Breast epithelium (tissue), 4 donors: ENCODE data around the gene RYR1. TPM values are rescaled to one million over a fixed set of nuclear protein-coding genes. Genes with fewer than 3 reads are reported as not detected.

Experiments used
- DNase-seq, 2 donors: peaks; one replicate each; pipeline ENCODE4 v3.0.0-alpha.2; 2019; ENCODE audit warnings: low spot score in 2 of 2
- H3K27ac ChIP-seq, 2 donors: fragments of 200-600 bp; sonication (generic) in 1 of 2; one replicate each; pipeline ENCODE4 v1.5.1; 2016 to 2019; ENCODE audit warnings: mild to moderate bottlenecking in 1 of 2
- H3K27me3 ChIP-seq, 2 donors: fragments of 200-600 bp; sonication (generic) in 1 of 2; one replicate each; pipeline versions ENCODE4 v1.5.1 to v1.6.0; 2017 to 2019; ENCODE audit warnings: control low read depth in 1 of 2, mild to moderate bottlenecking in 1 of 2
- H3K36me3 ChIP-seq: fragments of 200-600 bp; one replicate; pipeline ENCODE4 v1.5.1; 2019
- H3K4me1 ChIP-seq, 2 donors: fragments of 200-600 bp; sonication (generic); one replicate each; pipeline ENCODE4 v1.5.1; 2016 to 2019; ENCODE audit warnings: control low read depth in 1 of 2
- H3K4me3 ChIP-seq, 3 donors: fragments of 200-600 bp; sonication (generic); 1 replicate in 2 of 3; 2 replicates in 1 of 3; pipeline ENCODE4 v1.5.1; 2016 to 2019; ENCODE audit warnings: mild to moderate bottlenecking in 3 of 3, moderate library complexity in 2 of 3
- H3K9me3 ChIP-seq, 2 donors: fragments of 200-600 bp; sonication (generic) in 1 of 2; one replicate each; pipeline ENCODE4 v1.5.1; 2016 to 2019; ENCODE audit warnings: control low read depth in 1 of 2
- POLR2A ChIP-seq: fragments of 450-650 bp; IDR thresholded peaks from one replicate; pipeline ENCODE4 v1.6.1; 2016; ENCODE audit warnings: antibody characterized with exemption, mild to moderate bottlenecking, moderate library complexity
- POLR2AphosphoS5 ChIP-seq, 3 donors: sonication (generic); formaldehyde crosslinking; IDR thresholded peaks; one replicate each; pipeline ENCODE4 v1.6.1; 2017; ENCODE audit warnings: antibody characterized with exemption in 3 of 3
- intact Hi-C: fragments of 100-400 bp; cut with DNase I; formaldehyde crosslinking; loops from one replicate; pipeline ENCODE4 v1.15.1; 2023; ENCODE audit warnings: low total_unique reads
- total RNA-seq, 3 donors: library from RNA; depleted of rRNA; stranded (reverse); fragments of >200 nt; gene quantifications; one replicate each; pipeline ENCODE4 v1.1.0, GENCODE V29; 2016
- TF ChIP-seq, protein P1 (sequence below), 3 donors: fragments of 450-650 bp; IDR thresholded peaks; one replicate each; pipeline ENCODE4 v1.5.1; 2016 to 2017; ENCODE audit warnings: antibody characterized with exemption in 3 of 3, mild to moderate bottlenecking in 3 of 3, moderate library complexity in 3 of 3

The RYR1 gene
- total RNA-seq, 3 donors from 2014 or later: 1.3 to 6.7 (median 3.5) TPM

GRCh38 chr19:38434549-38435051 is 1.1 kb downstream of the RYR1 start:
- intact Hi-C loops: no loop called here
- Histone ChIP-seq H3K9me3 (no peaks in the 10 kb centered on the region), H3K27me3 (peaks cover 0 to 27% of the 10 kb centered on the region in 2 donors), H3K4me1 (no peaks in the 10 kb centered on the region), H3K4me3 (peak overlapping the region in 1 of 3 donors; percentile 18), H3K36me3 (no peaks in the 10 kb centered on the region), H3K27ac (no peak overlapping the region)
- DNase-seq: no peak
- no peak for TF ChIP-seq POLR2A
- TF ChIP-seq POLR2AphosphoS5 (IDR thresholded peaks at IDR 0.05): no peak
- TF ChIP-seq, protein P1, sequence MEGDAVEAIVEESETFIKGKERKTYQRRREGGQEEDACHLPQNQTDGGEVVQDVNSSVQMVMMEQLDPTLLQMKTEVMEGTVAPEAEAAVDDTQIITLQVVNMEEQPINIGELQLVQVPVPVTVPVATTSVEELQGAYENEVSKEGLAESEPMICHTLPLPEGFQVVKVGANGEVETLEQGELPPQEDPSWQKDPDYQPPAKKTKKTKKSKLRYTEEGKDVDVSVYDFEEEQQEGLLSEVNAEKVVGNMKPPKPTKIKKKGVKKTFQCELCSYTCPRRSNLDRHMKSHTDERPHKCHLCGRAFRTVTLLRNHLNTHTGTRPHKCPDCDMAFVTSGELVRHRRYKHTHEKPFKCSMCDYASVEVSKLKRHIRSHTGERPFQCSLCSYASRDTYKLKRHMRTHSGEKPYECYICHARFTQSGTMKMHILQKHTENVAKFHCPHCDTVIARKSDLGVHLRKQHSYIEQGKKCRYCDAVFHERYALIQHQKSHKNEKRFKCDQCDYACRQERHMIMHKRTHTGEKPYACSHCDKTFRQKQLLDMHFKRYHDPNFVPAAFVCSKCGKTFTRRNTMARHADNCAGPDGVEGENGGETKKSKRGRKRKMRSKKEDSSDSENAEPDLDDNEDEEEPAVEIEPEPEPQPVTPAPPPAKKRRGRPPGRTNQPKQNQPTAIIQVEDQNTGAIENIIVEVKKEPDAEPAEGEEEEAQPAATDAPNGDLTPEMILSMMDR (IDR thresholded peaks at IDR 0.05): no peak

DNA sequence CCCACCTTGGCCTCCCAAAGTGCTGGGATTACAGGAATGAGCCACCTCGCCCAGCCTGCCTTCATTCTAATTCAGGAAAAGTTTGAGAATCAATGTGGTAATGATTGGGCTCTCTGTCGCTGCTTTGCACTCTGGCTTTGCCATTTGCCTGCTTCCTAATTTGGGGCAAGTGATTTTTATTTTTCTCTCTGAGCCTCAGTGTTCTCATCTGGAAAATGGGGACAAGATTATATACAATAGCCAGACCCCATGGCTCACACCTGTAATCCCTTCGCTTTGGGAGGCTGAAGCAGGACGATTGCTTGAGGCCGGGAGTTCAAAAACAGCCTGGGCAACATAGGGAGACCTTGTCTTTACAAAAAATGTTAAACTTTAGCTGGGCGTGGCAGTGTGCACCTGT is 3.8 kb downstream of the RYR1 start:
- intact Hi-C loops: no loop called here
- Histone ChIP-seq H3K27ac (no peak overlapping the region), H3K4me1 (no peaks in the 10 kb centered on the region), H3K9me3 (no peaks in the 10 kb centered on the region), H3K4me3 (no peak overlapping the region), H3K36me3 (no peaks in the 10 kb centered on the region), H3K27me3 (peaks cover 0 to 27% of the 10 kb centered on the region in 2 donors)
- TF ChIP-seq POLR2A (no peak), POLR2AphosphoS5 (IDR thresholded peaks at IDR 0.05) (no peak)
- TF ChIP-seq, protein P1 (IDR thresholded peaks at IDR 0.05): no peak
- no peak for DNase-seq

GRCh38 chr19:38437917-38438316 is 4.4 kb downstream of the RYR1 start:
- intact Hi-C loops: no loop called here
- H3K27me3 ChIP-seq: peaks cover 0 to 30% of the 10 kb centered on the region in 2 donors
- H3K27ac ChIP-seq: no peak overlapping the region
- H3K36me3 ChIP-seq: no peaks in the 10 kb centered on the region
- TF ChIP-seq, protein P1 (IDR thresholded peaks at IDR 0.05): no peak
- TF ChIP-seq POLR2AphosphoS5 (IDR thresholded peaks at IDR 0.05) (no peak), POLR2A (no peak)
- no peaks in the 10 kb centered on the region for H3K4me1 ChIP-seq
- no peak overlapping the region for H3K4me3 ChIP-seq
- no peaks in the 10 kb centered on the region for H3K9me3 ChIP-seq
- no peak for DNase-seq

DNA sequence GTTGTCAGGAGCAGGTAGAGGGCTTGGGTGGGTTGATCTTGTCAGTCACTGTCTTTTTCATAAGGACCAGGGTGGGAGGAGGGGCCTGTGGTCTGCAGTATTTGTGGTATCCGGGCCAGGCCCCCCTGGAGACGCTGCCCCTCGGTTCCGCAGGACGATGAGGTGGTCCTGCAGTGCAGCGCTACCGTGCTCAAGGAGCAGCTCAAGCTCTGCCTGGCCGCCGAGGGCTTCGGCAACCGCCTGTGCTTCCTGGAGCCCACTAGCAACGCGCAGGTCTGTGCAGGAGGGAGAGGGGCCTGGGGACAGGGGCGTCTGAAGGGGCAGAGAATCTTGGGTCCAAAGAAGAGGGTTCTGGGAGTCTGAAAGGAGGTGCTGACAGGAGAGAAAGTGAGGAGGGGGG is 7.1 kb downstream of the RYR1 start:
- no peaks in the 10 kb centered on the region for H3K36me3 ChIP-seq
- H3K27me3 ChIP-seq: peaks cover 0 to 5% of the 10 kb centered on the region in 2 donors
- H3K4me3 ChIP-seq: no peak overlapping the region
- no peaks in the 10 kb centered on the region for H3K9me3 ChIP-seq
- no peak overlapping the region for H3K27ac ChIP-seq
- DNase-seq: no peak
- intact Hi-C loops: no loop called here
- TF ChIP-seq POLR2A (no peak), POLR2AphosphoS5 (IDR thresholded peaks at IDR 0.05) (no peak)
- TF ChIP-seq, protein P1 (IDR thresholded peaks at IDR 0.05): no peak
- no peaks in the 10 kb centered on the region for H3K4me1 ChIP-seq

GRCh38 chr19:38441657-38442348 is 8.3 kb downstream of the RYR1 start:
- peaks cover 0 to 3% of the 10 kb centered on the region in 2 donors for H3K27me3 ChIP-seq
- no peaks in the 10 kb centered on the region for H3K36me3 ChIP-seq
- H3K4me1 ChIP-seq: no peaks in the 10 kb centered on the region
- intact Hi-C loops: no loop called here
- DNase-seq: no peak
- H3K27ac ChIP-seq: no peak overlapping the region
- H3K9me3 ChIP-seq: no peaks in the 10 kb centered on the region
- no peak for TF ChIP-seq POLR2AphosphoS5 (IDR thresholded peaks at IDR 0.05)
- TF ChIP-seq POLR2A: no peak
- TF ChIP-seq, protein P1 (IDR thresholded peaks at IDR 0.05): no peak
- no peak overlapping the region for H3K4me3 ChIP-seq
